CD14-positive monocyte (primary cell): Measurements from ENCODE around the gene ADAM23. TPM values are rescaled to one million over a fixed set of nuclear protein-coding genes. Genes with fewer than 3 reads are reported as not detected.

Experiments used
- DNase-seq, 3 donors: peaks; one replicate each; pipeline ENCODE4 v3.0.0-alpha.2; 2011 to 2022
- H2AFZ ChIP-seq: 2 replicates; pipeline ENCODE4 v1.6.0; 2012; ENCODE audit warnings: mild to moderate bottlenecking, low read depth, low read length, inconsistent platforms; ENCODE audit not compliant: insufficient read depth, poor library complexity, severe bottlenecking
- H3K27ac ChIP-seq, 2 donors: 1 replicate in 1 of 2; 2 replicates in 1 of 2; pipeline ENCODE4 v1.5.1; 2012 to 2013; ENCODE audit warnings: low read length in 2 of 2, control low read depth in 1 of 2, inconsistent platforms in 1 of 2, low read depth in 1 of 2, mild to moderate bottlenecking in 1 of 2
- H3K27me3 ChIP-seq, 2 donors: one replicate each; pipeline versions ENCODE4 v1.6.0 to v1.6.1; 2011 to 2013; ENCODE audit warnings: low read length in 2 of 2; ENCODE audit not compliant: control insufficient read depth in 2 of 2, insufficient read depth in 2 of 2
- H3K36me3 ChIP-seq, 2 donors: replicated peaks in 1 of 2; 1 replicate in 1 of 2; 2 replicates in 1 of 2; pipeline versions ENCODE4 v1.5.1 to v1.6.1; 2012 to 2013; ENCODE audit warnings: low read length in 2 of 2, control low read depth in 1 of 2, inconsistent platforms in 1 of 2, mild to moderate bottlenecking in 1 of 2; ENCODE audit not compliant: insufficient read depth in 2 of 2, control insufficient read depth in 1 of 2
- H3K4me1 ChIP-seq, 2 donors: 1 replicate in 1 of 2; 2 replicates in 1 of 2; pipeline versions ENCODE4 v1.5.1 to v1.6.1; 2012 to 2013; ENCODE audit warnings: low read length in 2 of 2, control low read depth in 1 of 2, inconsistent platforms in 1 of 2, mild to moderate bottlenecking in 1 of 2, moderate library complexity in 1 of 2; ENCODE audit not compliant: insufficient read depth in 2 of 2, control insufficient read depth in 1 of 2
- H3K4me2 ChIP-seq: replicated peaks from 2 replicates; pipeline ENCODE3; 2012; ENCODE audit warnings: low read length, moderate library complexity, mild to moderate bottlenecking; ENCODE audit not compliant: poor library complexity, severe bottlenecking; ENCODE audit errors: extremely low read depth
- H3K4me3 ChIP-seq, 3 experiments: fragments of 200-600 bp in 1 of 3; sonication (generic) in 1 of 3; replicated peaks in 1 of 3; 1 replicate in 2 of 3; 2 replicates in 1 of 3; pipeline ENCODE4 v1.5.1; 2011 to 2013; ENCODE audit warnings: low read length in 3 of 3, mild to moderate bottlenecking in 3 of 3, control low read depth in 2 of 3, low read depth in 2 of 3, inconsistent platforms in 1 of 3, moderate library complexity in 1 of 3
- H3K79me2 ChIP-seq: 2 replicates; pipeline ENCODE4 v1.6.0; 2012; ENCODE audit warnings: mild to moderate bottlenecking, control low read depth, inconsistent platforms, low read length, moderate library complexity; ENCODE audit not compliant: insufficient read depth
- H3K9ac ChIP-seq: 2 replicates; pipeline ENCODE4 v1.6.0; 2017; ENCODE audit warnings: low read length, mild to moderate bottlenecking; ENCODE audit not compliant: insufficient read depth, poor library complexity, severe bottlenecking
- H3K9me3 ChIP-seq, 2 donors: replicated peaks in 1 of 2; 1 replicate in 1 of 2; 2 replicates in 1 of 2; pipeline versions ENCODE4 v1.5.1 to v1.6.1; 2012 to 2013; ENCODE audit warnings: low read length in 2 of 2, control low read depth in 1 of 2; ENCODE audit not compliant: control insufficient read depth in 1 of 2, insufficient read depth in 1 of 2
- H4K20me1 ChIP-seq: 2 replicates; pipeline ENCODE4 v1.6.0; 2012; ENCODE audit warnings: mild to moderate bottlenecking, low read length, control low read depth, moderate library complexity; ENCODE audit not compliant: insufficient read depth
- H3K27ac Mint-ChIP-seq, 7 donors: one replicate each; pipeline ENCODE4 v1.8.0; 2020; ENCODE audit warnings: mild to moderate bottlenecking in 7 of 7, mixed read lengths in 7 of 7, moderate library complexity in 6 of 7, inconsistent platforms in 2 of 7
- H3K27me3 Mint-ChIP-seq, 3 donors: one replicate each; pipeline ENCODE4 v1.8.0; 2021 to 2022; ENCODE audit warnings: low read depth in 3 of 3, mild to moderate bottlenecking in 3 of 3, mixed read lengths in 3 of 3, moderate library complexity in 3 of 3, inconsistent platforms in 1 of 3
- H3K36me3 Mint-ChIP-seq, 2 donors: one replicate each; pipeline ENCODE4 v1.8.0; 2020; ENCODE audit warnings: mixed read lengths in 2 of 2, inconsistent platforms in 1 of 2, mild to moderate bottlenecking in 1 of 2
- H3K4me1 Mint-ChIP-seq: one replicate; pipeline ENCODE4 v1.8.0; 2020; ENCODE audit warnings: mild to moderate bottlenecking, mixed read lengths
- H3K4me3 Mint-ChIP-seq, 2 donors: one replicate each; pipeline ENCODE4 v1.8.0; 2020; ENCODE audit warnings: mild to moderate bottlenecking in 2 of 2, mixed read lengths in 2 of 2, moderate library complexity in 1 of 2
- H3K9me3 Mint-ChIP-seq, 7 donors: one replicate each; pipeline ENCODE4 v1.8.0; 2020 to 2022; ENCODE audit warnings: mixed read lengths in 7 of 7, mild to moderate bottlenecking in 6 of 7, moderate library complexity in 6 of 7, inconsistent platforms in 2 of 7
- WGBS: methylation state at CpG from one replicate; pipeline ENCODE4 v1.1.5; 2013; ENCODE audit warnings: missing lambda C conversion rate; ENCODE audit not compliant: insufficient coverage; 5-methylcytosine and 5-hydroxymethylcytosine counted together
- intact Hi-C, 2 donors: fragments of 100-400 bp; cut with micrococcal nuclease; formaldehyde crosslinking; loops; one replicate each; pipeline versions ENCODE4 v1.15.0 to v1.15.1; 2023
- polyA plus RNA-seq, 3 donors: library from polyadenylated mRNA; depleted of rRNA in 1 of 3; unstranded in 2 of 3; stranded (reverse) in 1 of 3; fragments of 300-500 nt in 2 of 3; fragments of >200 nt in 1 of 3; fragmentation: Illumina TruSeq in 2 of 3; gene quantifications; 1 replicate in 2 of 3; 2 replicates in 1 of 3; pipeline ENCODE4 v1.2.3, GENCODE V29; 2012 to 2021
- TF ChIP-seq, protein P1 (sequence below): fragments of 200-600 bp; IDR thresholded peaks from one replicate; pipeline ENCODE4 v1.8.0; 2022; ENCODE audit warnings: antibody characterized with exemption, mild to moderate bottlenecking

Gene ADAM23
- polyA plus RNA-seq, 3 donors = not detected

DNA sequence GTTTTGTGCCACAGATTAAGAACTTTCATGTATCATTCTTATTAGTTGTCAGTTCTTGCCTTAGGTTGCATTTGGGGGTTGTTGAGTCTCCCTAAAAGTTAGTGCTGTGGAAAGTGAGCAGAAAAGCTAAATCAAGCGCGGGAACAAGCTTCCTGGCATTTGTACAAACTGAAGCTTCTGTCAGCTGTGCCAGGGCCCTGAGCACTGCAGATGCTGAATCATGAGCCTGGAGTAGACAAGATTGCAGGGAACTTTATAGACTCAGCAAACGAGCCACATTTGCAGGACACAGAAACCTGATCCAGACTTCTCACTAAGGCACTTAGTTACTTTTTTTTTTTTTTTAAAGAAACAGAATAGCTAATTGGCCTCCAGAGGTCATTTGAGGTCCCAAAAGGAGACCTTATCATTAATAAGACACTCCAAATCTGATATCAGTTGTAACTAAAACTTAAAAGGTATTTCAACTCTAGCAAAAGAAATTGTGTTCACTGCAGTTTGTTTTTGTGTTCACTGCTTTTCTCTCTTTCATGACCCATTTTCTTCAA, 88.7 kb downstream of the ADAM23 start:
- no peaks in the 10 kb centered on the region for H4K20me1 ChIP-seq
- H3K9me3 ChIP-seq = no peaks in the 10 kb centered on the region
- H3K4me2 ChIP-seq = no peak overlapping the region
- no peaks in the 10 kb centered on the region for H3K4me1 ChIP-seq
- no peak overlapping the region for H2AFZ ChIP-seq
- H3K4me1 Mint-ChIP-seq = no peaks in the 10 kb centered on the region
- 86% methylated on average over 2 of the region's 3 CpGs for WGBS
- H3K4me3 ChIP-seq = no peak overlapping the region
- H3K36me3 ChIP-seq = no peaks in the 10 kb centered on the region
- H3K36me3 Mint-ChIP-seq = no peaks in the 10 kb centered on the region
- H3K9me3 Mint-ChIP-seq = no peaks in the 10 kb centered on the region
- no peak overlapping the region for H3K4me3 Mint-ChIP-seq
- DNase-seq = no peak
- H3K27me3 Mint-ChIP-seq = peaks cover 0 to 3% (median 1%) of the 10 kb centered on the region in 3 donors
- H3K9ac ChIP-seq = no peak overlapping the region
- intact Hi-C loops = no loop called here
- H3K27ac ChIP-seq = no peak overlapping the region
- H3K27me3 ChIP-seq = no peaks in the 10 kb centered on the region
- H3K79me2 ChIP-seq = no peaks in the 10 kb centered on the region
- TF ChIP-seq, protein P1, sequence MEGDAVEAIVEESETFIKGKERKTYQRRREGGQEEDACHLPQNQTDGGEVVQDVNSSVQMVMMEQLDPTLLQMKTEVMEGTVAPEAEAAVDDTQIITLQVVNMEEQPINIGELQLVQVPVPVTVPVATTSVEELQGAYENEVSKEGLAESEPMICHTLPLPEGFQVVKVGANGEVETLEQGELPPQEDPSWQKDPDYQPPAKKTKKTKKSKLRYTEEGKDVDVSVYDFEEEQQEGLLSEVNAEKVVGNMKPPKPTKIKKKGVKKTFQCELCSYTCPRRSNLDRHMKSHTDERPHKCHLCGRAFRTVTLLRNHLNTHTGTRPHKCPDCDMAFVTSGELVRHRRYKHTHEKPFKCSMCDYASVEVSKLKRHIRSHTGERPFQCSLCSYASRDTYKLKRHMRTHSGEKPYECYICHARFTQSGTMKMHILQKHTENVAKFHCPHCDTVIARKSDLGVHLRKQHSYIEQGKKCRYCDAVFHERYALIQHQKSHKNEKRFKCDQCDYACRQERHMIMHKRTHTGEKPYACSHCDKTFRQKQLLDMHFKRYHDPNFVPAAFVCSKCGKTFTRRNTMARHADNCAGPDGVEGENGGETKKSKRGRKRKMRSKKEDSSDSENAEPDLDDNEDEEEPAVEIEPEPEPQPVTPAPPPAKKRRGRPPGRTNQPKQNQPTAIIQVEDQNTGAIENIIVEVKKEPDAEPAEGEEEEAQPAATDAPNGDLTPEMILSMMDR = no peak
- no peak overlapping the region for H3K27ac Mint-ChIP-seq

DNA sequence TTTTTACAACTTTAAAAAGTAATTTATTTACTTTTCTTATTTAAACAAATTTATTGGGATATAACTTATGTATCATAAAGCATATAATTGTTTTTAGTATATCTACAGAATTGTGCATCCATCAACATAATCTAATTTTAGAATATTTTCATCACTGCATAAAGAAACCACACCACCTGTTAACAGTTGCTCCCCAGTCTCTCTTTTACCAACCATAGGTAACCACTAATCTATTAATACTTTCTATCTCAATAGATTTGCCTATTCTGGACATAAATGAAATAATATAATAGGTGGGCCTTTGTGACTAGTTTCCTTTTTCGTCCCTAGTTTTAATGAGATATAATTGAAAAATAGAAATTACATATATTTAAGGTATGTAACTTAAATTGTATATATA, 90.6 kb downstream of the ADAM23 start:
- H3K27me3 Mint-ChIP-seq = peaks cover 0 to 3% (median 0%) of the 10 kb centered on the region in 3 donors
- DNase-seq = no peak
- Histone ChIP-seq H3K79me2 (no peaks in the 10 kb centered on the region), H3K4me3 (no peak overlapping the region), H3K9ac (no peak overlapping the region), H3K36me3 (no peaks in the 10 kb centered on the region), H3K4me1 (no peaks in the 10 kb centered on the region), H3K27me3 (no peaks in the 10 kb centered on the region), H3K9me3 (no peaks in the 10 kb centered on the region), H3K27ac (no peak overlapping the region), H2AFZ (no peak overlapping the region), H4K20me1 (no peaks in the 10 kb centered on the region), H3K4me2 (no peak overlapping the region)
- intact Hi-C loops = no loop called here
- no CpG with 5 or more reads among the region's 1 CpG for WGBS
- no peak overlapping the region for H3K4me3 Mint-ChIP-seq
- no peaks in the 10 kb centered on the region for H3K4me1 Mint-ChIP-seq
- no peaks in the 10 kb centered on the region for H3K9me3 Mint-ChIP-seq
- TF ChIP-seq, protein P1 = no peak
- H3K27ac Mint-ChIP-seq = no peak overlapping the region
- H3K36me3 Mint-ChIP-seq = no peaks in the 10 kb centered on the region
